ENCODE measurements around the gene WIZ. TPM values are rescaled to one million over a fixed set of nuclear protein-coding genes. Genes with fewer than 3 reads are reported as not detected.

WIZ gene
- total and polyA plus RNA-seq, 2 experiments from 2014 or later: 8.9 to 39.5 TPM

GRCh38 chr19:15455996-15456395, 6.2 kb upstream of the WIZ start:
- H3K4me1 ChIP-seq (ENCODE audit: insufficient read depth): peaks cover 15% of the 10 kb centered on the region
- H3K4me3 ChIP-seq: peak overlapping the region; percentile 68; the same call in 1 of the 2 replicates
- peaks cover 13% of the 10 kb centered on the region; the same call in 1 of the 3 replicates for H3K4me1 Mint-ChIP-seq
- peaks cover under 1% of the 10 kb centered on the region; the same call in 1 of the 2 replicates for H3K9me2 ChIP-seq (ENCODE audit: insufficient read depth)
- no peak overlapping the region for H3K27ac ChIP-seq (ENCODE audit: low read depth)
- no peaks in the 10 kb centered on the region; the same call in 2 of the 3 replicates for H3K36me3 Mint-ChIP-seq (ENCODE audit: low read depth)
- peak overlapping the region; percentile 88; the same call in 1 of the 2 replicates for H2AFZ ChIP-seq
- H3K27ac Mint-ChIP-seq: no peak overlapping the region
- H3K4me3 Mint-ChIP-seq: peak overlapping the region; percentile 58; the same call in 1 of the 3 replicates
- H3K79me2 ChIP-seq (replicated peaks; ENCODE audit: insufficient read depth): no peaks in the 10 kb centered on the region
- H3K27me3 ChIP-seq (ENCODE audit: insufficient read depth): peaks cover 77% of the 10 kb centered on the region
- ATAC-seq (no peak), DNase-seq (ENCODE audit: low spot score) (no peak)
- peaks cover 4% of the 10 kb centered on the region; the same call in 2 of the 3 replicates for H3K9me3 Mint-ChIP-seq
- no peaks in the 10 kb centered on the region for H3K36me3 ChIP-seq (ENCODE audit: insufficient read depth)
- TF ChIP-seq, protein P1, sequence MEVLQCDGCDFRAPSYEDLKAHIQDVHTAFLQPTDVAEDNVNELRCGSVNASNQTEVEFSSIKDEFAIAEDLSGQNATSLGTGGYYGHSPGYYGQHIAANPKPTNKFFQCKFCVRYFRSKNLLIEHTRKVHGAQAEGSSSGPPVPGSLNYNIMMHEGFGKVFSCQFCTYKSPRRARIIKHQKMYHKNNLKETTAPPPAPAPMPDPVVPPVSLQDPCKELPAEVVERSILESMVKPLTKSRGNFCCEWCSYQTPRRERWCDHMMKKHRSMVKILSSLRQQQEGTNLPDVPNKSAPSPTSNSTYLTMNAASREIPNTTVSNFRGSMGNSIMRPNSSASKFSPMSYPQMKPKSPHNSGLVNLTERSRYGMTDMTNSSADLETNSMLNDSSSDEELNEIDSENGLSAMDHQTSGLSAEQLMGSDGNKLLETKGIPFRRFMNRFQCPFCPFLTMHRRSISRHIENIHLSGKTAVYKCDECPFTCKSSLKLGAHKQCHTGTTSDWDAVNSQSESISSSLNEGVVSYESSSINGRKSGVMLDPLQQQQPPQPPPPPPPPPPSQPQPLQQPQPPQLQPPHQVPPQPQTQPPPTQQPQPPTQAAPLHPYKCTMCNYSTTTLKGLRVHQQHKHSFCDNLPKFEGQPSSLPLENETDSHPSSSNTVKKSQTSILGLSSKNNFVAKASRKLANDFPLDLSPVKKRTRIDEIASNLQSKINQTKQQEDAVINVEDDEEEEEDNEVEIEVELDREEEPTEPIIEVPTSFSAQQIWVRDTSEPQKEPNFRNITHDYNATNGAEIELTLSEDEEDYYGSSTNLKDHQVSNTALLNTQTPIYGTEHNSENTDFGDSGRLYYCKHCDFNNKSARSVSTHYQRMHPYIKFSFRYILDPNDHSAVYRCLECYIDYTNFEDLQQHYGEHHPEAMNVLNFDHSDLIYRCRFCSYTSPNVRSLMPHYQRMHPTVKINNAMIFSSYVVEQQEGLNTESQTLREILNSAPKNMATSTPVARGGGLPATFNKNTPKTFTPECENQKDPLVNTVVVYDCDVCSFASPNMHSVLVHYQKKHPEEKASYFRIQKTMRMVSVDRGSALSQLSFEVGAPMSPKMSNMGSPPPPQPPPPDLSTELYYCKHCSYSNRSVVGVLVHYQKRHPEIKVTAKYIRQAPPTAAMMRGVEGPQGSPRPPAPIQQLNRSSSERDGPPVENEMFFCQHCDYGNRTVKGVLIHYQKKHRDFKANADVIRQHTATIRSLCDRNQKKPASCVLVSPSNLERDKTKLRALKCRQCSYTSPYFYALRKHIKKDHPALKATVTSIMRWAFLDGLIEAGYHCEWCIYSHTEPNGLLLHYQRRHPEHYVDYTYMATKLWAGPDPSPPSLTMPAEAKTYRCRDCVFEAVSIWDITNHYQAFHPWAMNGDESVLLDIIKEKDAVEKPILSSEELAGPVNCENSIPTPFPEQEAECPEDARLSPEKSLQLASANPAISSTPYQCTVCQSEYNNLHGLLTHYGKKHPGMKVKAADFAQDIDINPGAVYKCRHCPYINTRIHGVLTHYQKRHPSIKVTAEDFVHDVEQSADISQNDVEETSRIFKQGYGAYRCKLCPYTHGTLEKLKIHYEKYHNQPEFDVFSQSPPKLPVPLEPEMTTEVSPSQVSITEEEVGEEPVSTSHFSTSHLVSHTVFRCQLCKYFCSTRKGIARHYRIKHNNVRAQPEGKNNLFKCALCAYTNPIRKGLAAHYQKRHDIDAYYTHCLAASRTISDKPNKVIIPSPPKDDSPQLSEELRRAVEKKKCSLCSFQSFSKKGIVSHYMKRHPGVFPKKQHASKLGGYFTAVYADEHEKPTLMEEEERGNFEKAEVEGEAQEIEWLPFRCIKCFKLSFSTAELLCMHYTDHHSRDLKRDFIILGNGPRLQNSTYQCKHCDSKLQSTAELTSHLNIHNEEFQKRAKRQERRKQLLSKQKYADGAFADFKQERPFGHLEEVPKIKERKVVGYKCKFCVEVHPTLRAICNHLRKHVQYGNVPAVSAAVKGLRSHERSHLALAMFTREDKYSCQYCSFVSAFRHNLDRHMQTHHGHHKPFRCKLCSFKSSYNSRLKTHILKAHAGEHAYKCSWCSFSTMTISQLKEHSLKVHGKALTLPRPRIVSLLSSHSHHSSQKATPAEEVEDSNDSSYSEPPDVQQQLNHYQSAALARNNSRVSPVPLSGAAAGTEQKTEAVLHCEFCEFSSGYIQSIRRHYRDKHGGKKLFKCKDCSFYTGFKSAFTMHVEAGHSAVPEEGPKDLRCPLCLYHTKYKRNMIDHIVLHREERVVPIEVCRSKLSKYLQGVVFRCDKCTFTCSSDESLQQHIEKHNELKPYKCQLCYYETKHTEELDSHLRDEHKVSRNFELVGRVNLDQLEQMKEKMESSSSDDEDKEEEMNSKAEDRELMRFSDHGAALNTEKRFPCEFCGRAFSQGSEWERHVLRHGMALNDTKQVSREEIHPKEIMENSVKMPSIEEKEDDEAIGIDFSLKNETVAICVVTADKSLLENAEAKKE (CRISPR knock-in tag; IDR thresholded peaks at IDR 0.05): no peak
- TF ChIP-seq EZH2 (IDR thresholded peaks at IDR 0.05; ENCODE audit: low read depth, unreplicated experiment): no peak
- no peak for TF ChIP-seq STAT1 (IDR thresholded peaks at IDR 0.05; ENCODE audit: unreplicated experiment)
- no peak for TF ChIP-seq ETS1 (IDR thresholded peaks at IDR 0.05)
- TF ChIP-seq, protein P2, sequence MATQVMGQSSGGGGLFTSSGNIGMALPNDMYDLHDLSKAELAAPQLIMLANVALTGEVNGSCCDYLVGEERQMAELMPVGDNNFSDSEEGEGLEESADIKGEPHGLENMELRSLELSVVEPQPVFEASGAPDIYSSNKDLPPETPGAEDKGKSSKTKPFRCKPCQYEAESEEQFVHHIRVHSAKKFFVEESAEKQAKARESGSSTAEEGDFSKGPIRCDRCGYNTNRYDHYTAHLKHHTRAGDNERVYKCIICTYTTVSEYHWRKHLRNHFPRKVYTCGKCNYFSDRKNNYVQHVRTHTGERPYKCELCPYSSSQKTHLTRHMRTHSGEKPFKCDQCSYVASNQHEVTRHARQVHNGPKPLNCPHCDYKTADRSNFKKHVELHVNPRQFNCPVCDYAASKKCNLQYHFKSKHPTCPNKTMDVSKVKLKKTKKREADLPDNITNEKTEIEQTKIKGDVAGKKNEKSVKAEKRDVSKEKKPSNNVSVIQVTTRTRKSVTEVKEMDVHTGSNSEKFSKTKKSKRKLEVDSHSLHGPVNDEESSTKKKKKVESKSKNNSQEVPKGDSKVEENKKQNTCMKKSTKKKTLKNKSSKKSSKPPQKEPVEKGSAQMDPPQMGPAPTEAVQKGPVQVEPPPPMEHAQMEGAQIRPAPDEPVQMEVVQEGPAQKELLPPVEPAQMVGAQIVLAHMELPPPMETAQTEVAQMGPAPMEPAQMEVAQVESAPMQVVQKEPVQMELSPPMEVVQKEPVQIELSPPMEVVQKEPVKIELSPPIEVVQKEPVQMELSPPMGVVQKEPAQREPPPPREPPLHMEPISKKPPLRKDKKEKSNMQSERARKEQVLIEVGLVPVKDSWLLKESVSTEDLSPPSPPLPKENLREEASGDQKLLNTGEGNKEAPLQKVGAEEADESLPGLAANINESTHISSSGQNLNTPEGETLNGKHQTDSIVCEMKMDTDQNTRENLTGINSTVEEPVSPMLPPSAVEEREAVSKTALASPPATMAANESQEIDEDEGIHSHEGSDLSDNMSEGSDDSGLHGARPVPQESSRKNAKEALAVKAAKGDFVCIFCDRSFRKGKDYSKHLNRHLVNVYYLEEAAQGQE (IDR thresholded peaks at IDR 0.05; ENCODE audit: unreplicated experiment): no peak
- TF ChIP-seq POLR2AphosphoS5 (IDR thresholded peaks at IDR 0.05; ENCODE audit: low read depth): no peak
- TF ChIP-seq JUNB (IDR thresholded peaks at IDR 0.05; ENCODE audit: unreplicated experiment): no peak
- no peak for TF ChIP-seq EZH2phosphoT487 (IDR thresholded peaks at IDR 0.05; ENCODE audit: unreplicated experiment)
- no peak for TF ChIP-seq ZNF114 (CRISPR knock-in tag; IDR thresholded peaks at IDR 0.05)
- TF ChIP-seq, protein P3, sequence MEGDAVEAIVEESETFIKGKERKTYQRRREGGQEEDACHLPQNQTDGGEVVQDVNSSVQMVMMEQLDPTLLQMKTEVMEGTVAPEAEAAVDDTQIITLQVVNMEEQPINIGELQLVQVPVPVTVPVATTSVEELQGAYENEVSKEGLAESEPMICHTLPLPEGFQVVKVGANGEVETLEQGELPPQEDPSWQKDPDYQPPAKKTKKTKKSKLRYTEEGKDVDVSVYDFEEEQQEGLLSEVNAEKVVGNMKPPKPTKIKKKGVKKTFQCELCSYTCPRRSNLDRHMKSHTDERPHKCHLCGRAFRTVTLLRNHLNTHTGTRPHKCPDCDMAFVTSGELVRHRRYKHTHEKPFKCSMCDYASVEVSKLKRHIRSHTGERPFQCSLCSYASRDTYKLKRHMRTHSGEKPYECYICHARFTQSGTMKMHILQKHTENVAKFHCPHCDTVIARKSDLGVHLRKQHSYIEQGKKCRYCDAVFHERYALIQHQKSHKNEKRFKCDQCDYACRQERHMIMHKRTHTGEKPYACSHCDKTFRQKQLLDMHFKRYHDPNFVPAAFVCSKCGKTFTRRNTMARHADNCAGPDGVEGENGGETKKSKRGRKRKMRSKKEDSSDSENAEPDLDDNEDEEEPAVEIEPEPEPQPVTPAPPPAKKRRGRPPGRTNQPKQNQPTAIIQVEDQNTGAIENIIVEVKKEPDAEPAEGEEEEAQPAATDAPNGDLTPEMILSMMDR (conservative IDR thresholded peaks at IDR 0.05; ENCODE audit: low read depth in 2 of 2): no peak
- no peak for TF ChIP-seq ZNF331 (CRISPR knock-in tag; IDR thresholded peaks at IDR 0.05; ENCODE audit: low read depth)
- no peak for TF ChIP-seq NANOG (IDR thresholded peaks at IDR 0.05; ENCODE audit: borderline replicate concordance)
- no peak for TF ChIP-seq CREB1 (CRISPR knock-in tag; IDR thresholded peaks at IDR 0.05; ENCODE audit: low read depth)
- 0 out of 2 replicates have a peak, but pooled peaks cover 13% of the 10 kb centered on the region for H3F3A ChIP-seq (replicated peaks; ENCODE audit: low read depth)
- peaks cover 67% of the 10 kb centered on the region for H3K27me3 Mint-ChIP-seq (ENCODE audit: insufficient read depth, low read depth, poor library complexity)
- no peaks in the 10 kb centered on the region for H4K20me1 ChIP-seq (replicated peaks; ENCODE audit: insufficient read depth)
- peak overlapping the region; percentile 82 for H3K4me2 ChIP-seq
